ENCODE measurements around the gene SPINDOC.
A peak's percentile ranks its signal among the peaks of the same experiment; 100 is the strongest.

SPINDOC gene, protein sequence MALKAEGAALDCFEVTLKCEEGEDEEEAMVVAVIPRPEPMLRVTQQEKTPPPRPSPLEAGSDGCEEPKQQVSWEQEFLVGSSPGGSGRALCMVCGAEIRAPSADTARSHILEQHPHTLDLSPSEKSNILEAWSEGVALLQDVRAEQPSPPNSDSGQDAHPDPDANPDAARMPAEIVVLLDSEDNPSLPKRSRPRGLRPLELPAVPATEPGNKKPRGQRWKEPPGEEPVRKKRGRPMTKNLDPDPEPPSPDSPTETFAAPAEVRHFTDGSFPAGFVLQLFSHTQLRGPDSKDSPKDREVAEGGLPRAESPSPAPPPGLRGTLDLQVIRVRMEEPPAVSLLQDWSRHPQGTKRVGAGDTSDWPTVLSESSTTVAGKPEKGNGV

DNA sequence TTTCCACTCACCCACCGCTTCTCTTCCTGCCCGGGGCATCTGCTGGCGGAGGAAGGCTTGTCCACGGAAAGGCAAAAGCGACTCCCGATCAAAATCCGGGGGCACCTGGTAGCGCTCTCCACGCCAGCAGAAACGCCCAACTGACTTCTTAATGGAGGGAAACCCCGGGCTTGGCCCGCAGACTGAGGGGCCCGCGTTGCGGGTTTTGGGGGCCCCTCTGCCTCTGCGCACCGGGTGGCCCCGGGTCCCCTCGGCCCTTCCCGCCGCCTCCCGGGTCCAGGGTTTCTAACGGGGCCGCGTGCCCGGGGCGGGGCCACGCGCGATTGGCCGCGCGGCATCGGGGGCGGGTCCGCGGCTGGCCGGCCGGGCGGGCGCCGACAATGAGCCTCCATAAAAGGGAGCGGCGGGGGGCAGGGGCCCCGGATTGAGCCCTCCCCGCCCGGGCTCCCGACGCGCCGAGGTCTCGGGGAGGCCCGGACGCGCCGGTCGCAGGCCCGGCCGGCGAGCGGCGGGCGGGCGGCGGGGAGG lies at the start of gene SPINDOC:
Gene SPINDOC (plus strand): TSS at position 422 of the 528 bp plus-strand sequence. CDS start 231 bp downstream, outside the sequence.
- H3K4me3 ChIP-seq (ENCODE audit: low read depth, low read length), result peak within 1 kb of the TSS; percentile 93
- in situ Hi-C loops (cut with HindIII; ENCODE audit: low sequenced_read_pairs), result no loop called here
- no peak for TF ChIP-seq CTCF (IDR thresholded peaks at IDR 0.05; ENCODE audit: low read depth, low read length, missing control alignments)
- DNase-seq (ENCODE audit: low read depth), result no peak

- in situ Hi-C loops (cut with HindIII; ENCODE audit: low sequenced_read_pairs), result no loop called here
- no peak for DNase-seq (ENCODE audit: low read depth)
- H3K4me3 ChIP-seq (ENCODE audit: low read depth, low read length), result peak overlapping the region; percentile 7
- TF ChIP-seq CTCF (IDR thresholded peaks at IDR 0.05; ENCODE audit: low read depth, low read length, missing control alignments), result no peak
Measured at GRCh38 chr11:63763496-63764339, 49.5 kb upstream of the SPINDOC start.

DNA sequence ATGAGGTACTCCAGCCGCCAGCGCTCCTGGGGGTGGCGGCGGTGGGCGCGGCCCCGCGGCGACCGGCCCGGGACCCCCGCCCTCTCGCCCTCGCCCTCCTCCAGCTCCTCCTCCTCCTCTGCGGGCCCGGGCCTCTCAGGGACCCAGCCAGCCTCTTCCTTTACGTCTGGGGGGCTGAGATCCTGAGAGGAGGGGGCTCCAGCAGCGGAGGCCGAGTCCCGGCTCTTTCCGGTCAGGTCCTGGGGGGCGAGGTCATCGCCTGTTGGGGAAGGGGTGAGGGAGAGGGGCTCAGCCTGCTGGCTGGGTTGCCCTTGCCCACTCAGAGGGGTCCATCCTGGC lies 48.9 kb upstream of the SPINDOC start:
- no peak for TF ChIP-seq CTCF (IDR thresholded peaks at IDR 0.05; ENCODE audit: low read depth, low read length, missing control alignments)
- in situ Hi-C loops (cut with HindIII; ENCODE audit: low sequenced_read_pairs), result no loop called here
- H3K4me3 ChIP-seq (ENCODE audit: low read depth, low read length), result no peak overlapping the region
- DNase-seq (ENCODE audit: low read depth), result no peak

- in situ Hi-C loops (cut with HindIII; ENCODE audit: low sequenced_read_pairs), result no loop called here
- DNase-seq (ENCODE audit: low read depth), result no peak
- no peak for TF ChIP-seq CTCF (IDR thresholded peaks at IDR 0.05; ENCODE audit: low read depth, low read length, missing control alignments)
- H3K4me3 ChIP-seq (ENCODE audit: low read depth, low read length), result no peak overlapping the region
Measured at GRCh38 chr11:63764679-63765647, 48.3 kb upstream of the SPINDOC start.

- TF ChIP-seq CTCF (IDR thresholded peaks at IDR 0.05; ENCODE audit: low read depth, low read length, missing control alignments), result no peak
- DNase-seq (ENCODE audit: low read depth), result no peak
- peak overlapping the region; percentile 96 for H3K4me3 ChIP-seq (ENCODE audit: low read depth, low read length)
- in situ Hi-C loops (cut with HindIII; ENCODE audit: low sequenced_read_pairs), result no loop called here
Measured at GRCh38 chr11:63765688-63766241, 47.5 kb upstream of the SPINDOC start.

Measured in astrocyte of the cerebellum (primary cell).